HG03565 (cell line): ENCODE data around the gene SUN5.
"Not testable (repeated sequence)": the region's sequence is repeated elsewhere in the genome, so short reads cannot be mapped to it uniquely, and the experiment has no call there.

Experiments
- ATAC-seq: cut with Tn5 transposase; IDR thresholded peaks from one replicate; pipeline ENCODE4 v1.9.1; 2021; ENCODE audit warnings: mild to moderate bottlenecking, moderate library complexity; ENCODE audit not compliant: unreplicated experiment

Gene SUN5

DNA sequence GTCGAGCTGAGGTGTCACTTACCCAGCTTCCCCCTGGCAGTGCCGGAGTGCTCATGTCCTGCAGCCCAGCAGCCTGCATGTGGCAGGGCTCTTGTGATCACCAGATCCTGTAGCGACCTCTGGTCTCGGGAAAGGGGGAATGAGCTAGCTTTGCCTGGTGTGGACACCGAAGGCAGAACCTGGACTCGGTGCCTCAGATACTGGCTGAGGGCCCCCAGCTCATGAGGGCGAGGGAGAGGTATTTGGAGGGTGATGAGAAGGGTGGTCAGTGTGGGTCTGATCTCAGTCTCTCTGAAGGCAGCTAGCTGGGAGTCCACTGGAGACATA is 26.3 kb downstream of the SUN5 start:
- ATAC-seq, result no peak

DNA sequence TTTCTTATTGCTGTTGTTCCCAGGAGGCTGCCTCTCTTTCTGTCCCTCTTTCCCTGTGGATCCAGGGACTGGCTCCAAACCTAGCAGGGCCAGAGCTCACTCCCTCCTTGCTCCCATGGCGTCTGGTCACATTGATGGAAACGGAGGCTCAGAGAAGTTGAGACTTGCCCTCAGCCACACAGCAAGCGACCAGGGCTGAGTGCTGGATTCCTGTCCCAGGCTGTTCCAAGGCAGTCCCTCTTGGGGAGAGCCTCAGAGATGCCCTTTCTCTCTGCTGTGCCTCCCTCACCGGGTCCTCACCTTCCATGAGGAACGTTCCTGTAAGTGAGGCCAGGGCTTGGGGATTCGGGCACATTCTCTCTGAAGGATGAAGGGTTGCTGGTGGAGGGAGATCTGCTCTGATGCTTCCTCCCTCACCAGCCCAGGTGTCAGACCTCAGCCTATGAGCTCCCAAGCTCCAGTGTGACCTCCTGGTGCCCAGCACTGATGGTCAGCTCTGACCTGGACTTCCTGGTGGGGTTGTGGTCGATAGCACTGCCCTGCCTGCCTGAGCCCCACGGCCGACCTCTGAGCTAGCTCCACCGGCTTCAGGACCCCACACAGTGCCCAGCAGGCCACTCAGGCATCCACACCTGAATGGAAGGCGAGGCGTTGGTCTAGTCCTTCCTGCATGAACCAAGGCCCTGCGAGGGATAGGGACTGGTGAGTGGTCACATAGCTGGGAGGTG is 26.8 kb downstream of the SUN5 start:
- ATAC-seq, result no peak

DNA sequence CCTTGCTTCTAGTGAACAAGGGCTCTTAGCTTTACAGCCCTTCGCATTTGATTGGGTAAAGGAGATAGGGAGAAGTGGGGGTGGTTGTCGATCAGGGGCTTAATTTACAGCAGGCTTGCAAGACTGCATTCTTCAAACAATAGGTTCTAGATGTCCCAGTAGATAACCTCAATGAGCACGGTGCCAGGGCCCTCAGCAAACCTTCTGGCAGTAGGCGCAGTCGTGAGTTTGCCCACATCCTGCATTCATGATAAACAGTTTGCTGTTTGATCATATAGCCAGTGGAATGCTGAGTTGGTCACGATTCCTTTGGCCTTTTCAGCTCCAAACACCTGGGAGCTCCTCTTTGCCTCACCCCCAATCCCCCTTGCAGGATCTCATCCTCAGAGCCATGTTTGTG is 27.5 kb downstream of the SUN5 start:
- no peak for ATAC-seq

DNA sequence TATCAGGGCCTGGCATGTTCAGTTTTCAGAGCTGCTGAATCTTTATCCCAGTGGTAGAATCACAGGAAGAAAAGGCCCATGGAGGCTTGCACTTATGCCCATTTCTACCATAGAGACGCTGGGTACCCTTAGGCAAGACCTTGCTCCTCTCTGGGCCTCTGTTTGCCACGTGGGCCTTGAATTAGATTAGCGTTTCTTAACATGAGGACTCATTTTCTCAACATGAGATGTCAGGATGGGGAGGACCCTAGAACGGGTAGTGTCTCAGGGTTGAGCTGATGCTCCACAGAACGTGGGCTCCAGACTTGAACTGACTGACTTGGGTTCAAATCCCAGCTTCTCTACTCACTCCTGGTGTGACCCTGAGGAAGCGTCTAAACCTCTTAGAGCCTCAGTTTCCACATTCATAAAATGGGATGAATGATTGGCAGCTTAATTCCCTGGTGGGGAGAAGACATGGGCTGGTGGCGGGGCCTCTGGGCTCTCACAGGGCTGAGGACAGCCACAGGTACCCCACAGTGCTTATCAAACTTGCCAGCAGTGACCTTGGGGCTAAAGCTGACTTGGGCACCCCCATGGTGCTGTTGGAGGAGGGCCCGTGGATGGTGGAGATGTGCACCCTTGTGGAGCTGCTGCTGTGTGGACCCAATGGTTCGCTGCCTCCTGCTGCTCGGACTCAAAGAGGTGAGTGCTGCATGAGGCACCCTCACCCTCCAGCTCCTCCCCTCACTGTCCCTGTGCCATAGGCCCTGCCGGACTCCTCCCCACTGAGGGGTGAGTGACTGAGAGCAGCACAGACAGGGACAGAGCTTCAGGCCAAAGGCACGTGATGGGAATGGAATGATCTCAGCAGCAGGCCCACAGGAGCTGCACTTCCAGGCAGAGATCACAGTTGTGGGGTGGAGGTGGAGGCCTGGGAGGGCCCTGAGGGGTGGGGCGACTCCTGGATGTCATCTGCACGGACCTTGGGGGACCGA is 28.2 kb downstream of the SUN5 start:
- ATAC-seq, result no peak

DNA sequence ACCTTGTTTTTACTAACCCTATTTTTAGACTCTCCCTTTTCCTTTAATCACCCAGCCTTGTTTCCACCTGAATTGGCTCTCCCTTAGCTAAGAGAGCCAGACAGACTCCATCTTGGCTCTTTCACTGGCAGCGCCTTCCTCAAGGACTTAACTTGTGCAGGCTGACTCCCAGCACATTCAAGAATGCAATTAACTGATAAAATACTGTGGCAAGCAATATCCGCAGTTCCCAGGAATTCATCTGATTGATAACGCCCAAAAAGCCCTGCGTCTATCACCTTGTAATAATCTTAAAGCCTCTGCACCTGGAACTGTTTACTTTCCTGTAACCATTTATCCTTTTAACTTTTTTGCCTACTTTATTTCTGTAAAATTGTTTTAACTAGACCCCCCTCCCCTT is 29.1 kb downstream of the SUN5 start:
- not testable (repeated sequence) for ATAC-seq

DNA sequence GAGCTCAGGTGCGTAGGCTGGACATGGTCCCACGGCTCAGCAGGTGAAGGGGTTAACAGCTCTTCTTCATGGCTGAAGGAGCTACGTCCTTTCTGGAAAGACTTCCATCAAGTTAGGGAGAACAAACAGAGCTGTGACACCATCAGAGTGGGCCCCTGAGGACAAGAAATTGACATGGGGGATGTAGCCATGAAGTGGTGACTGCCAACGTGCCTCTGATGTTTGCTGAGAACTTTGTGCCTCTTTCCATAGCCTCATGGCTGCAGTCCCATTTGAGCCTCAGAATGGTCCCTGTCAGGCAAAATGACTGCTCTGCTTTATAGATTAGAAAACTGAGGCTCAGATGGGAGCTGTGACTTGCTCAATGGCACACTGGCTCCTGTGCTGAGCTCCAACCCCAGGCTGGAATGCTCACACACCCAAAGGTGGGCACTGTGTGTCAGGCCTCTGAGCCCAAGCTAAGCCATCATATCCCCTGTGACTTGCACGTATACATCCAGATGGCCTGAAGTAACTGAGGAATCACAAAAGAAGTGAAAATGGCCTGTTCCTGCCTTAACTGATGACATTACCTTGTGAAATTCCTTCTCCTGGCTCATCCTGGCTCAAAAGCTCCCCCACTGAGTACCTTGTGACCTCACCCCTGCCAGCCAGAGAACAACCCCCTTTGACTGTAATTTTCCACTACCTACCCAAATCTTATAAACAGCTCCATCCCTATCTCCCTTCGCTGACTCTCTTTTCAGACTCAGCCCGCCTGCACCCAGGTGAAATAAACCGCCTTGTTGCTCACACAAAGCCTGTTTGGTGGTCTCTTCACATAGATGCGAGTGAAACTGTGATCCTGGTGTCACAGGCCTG is 29.8 kb downstream of the SUN5 start:
- not testable (repeated sequence) for ATAC-seq

DNA sequence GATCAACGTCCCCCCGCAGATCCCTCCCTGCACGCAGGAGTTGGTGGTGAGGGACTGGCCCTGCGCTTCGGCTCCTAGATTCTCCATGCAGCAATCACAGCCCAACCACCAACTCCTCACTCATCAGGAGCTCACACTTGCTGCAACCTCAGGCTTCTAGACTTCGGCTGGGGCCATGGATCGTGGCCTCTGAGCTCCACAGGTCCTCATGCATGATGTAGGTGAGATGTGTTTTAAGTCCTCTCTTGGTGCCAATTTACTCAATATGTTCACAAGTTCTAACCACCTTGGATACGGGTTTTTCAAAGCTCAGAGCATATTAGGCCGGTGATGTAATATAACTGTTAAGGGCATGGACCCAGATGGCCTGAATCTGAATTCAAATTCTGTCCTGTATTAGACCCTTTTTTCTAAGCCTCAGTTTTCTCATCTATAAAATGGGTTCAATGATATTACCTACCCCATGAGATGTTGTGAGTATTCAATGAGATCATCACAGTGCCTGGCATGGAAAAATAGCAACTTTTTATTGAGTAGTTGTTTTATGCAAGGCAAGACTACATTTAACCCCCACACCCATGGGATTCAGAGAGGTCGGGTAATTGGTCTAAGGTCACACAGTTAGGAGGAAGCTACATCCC is 31.0 kb downstream of the SUN5 start:
- no peak for ATAC-seq

DNA sequence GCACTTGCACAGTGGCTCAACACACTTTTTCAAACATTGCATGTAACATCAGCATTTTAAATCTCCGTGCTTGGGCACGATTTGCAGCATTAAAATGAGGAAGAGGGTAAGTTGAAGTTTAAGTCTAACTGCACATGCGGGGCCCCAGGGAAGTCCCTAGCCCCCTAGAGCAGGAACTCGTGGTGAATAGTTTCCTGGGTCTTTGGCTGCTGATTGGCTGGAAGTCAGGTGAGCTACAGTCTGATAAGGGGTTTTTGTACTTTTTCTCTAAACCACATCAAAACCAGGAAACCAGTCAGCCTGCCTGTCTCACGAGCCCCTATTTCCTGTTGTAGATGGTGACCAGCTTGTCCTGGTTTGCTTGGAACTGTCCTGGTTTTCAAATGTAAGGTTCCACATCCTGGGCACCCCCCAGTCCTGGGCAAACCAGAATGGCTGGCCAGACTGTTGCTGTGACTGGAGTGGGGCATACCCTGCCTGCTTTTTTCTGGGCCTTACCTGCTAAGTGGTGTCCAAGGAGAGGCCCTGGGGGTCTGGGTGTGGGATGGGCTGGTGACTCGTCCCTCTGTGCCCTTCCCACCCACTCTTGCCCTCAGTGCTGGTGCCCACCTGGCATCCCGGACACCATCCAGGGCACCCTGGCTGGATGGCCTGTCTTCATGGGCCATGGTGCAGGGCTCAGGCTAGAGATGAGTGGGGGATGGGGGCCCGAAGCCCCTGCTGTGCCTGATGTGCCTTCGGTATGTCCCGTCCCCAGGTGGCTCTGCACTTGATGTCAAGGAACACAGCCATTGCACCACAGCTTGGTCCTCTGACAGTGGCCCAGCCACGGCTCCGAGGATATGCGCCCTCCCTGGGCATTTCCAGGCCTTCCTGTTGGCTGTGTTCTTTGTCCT is 31.8 kb downstream of the SUN5 start:
- peak; percentile 83 for ATAC-seq

DNA sequence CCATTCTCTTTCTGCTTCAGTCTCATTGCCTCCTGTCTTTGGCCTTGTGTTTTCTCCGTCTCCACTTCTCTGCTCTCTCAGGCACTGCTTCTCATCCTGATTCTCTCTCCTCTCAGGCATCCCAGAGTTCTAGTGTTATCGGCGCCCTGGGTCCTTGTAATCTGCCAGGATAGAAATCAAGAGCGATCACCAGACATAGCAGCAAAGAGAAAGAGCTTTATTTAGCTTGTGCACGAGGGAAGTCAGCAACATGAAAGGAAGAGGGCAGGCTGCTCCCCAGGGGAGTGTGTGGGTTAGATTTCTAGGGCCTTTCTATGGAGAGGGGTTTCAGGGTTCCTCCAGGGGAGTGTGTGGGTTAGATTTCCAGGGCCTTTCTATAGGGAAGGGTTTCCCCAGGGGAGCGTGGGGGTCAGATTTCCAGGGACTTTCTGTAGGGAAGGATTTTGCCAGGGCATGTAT is 32.5 kb downstream of the SUN5 start:
- ATAC-seq, result peak; percentile 11

DNA sequence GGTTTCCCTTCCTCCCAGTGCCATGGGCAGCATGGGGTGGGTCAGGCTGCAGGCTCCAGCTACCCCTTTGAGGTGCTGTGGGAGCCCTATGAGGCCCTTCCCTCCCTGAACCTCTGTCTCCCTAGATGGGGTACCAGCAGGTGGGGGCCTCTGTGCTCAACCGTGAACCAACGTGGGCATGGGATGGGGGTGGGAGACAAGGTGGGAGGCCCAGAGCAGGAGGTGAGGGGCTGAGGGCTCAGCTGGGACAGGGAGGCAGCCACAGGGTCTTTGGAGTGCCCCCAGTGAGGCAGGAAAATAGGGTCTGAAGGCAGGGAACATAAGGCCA is 33.3 kb downstream of the SUN5 start:
- no peak for ATAC-seq

DNA sequence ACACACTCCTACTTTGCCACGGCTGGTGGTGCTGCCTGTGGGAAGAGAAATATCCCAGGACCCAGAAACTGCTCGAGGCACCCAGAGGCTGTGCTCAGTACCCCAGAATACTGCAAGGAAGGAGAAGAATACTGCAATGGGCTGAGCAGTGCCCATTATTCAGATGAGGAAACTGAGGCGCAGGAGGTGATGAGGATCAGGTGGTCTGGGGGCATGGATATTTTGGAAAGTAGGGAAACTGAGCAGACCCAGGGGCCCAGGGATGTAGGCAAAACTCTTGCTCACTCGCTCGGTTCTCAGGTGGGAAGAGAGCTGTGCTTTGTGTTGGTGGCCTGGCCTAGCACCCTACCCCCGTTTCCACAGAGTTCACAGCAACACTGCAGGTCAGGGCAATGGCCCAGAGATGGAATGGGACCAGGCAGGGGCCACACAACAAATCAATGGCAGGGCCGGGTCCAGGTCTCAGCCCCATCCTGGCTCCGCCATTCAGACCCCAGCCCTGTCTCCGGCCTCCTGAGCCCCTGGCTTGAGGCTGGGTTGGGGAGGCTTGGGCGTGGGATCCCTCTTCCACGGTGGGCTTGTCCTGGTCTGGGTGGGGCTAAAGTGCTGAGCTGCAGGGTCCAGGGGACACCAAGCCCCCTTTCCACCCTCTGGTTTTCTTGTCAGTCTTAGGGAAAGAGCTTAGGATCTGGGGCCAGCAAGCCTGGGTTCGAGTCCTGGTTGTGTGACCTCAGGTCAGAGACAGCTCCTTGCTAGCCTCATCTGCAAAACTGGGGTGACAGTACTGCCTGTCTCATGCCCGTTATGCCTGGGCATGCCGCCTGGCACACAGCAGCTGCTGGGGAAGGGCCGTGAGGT is 33.9 kb downstream of the SUN5 start:
- ATAC-seq, result no peak

DNA sequence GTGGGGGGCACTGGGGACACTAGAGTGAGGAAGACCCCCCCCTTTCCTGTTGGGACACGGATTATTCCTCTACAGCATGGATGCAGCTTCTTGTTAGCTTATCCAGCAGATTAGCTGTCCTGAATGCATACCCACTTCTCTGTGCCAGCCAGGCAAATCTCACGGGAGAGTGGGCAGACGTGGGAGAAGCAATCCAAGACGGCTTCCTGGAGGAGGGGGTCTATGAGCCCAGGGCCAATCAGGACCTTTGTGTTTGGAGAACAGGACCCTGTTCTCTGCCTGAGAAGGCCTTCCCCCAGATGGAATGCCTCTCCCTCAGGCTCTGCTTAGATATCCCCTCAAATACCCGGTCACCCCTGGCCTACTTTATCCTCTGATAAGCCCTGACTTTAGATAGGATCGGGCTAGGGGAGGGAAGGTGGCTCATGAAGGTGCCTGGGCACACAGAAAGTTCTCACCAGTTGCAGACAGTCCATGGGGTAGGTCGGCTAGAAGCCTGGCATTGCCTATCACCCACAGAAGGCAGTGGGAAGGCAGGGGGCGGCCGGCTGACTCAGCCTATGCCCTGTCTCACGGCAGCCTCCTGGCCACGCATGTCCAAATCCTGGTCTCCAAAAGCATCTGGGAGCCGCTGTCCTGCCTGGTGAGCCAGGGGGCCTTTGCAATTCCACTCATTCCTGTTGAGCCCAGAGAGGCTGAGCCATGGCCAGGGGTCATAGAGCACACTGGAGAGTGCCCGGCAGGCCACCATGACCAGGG is 34.7 kb downstream of the SUN5 start:
- ATAC-seq, result no peak

DNA sequence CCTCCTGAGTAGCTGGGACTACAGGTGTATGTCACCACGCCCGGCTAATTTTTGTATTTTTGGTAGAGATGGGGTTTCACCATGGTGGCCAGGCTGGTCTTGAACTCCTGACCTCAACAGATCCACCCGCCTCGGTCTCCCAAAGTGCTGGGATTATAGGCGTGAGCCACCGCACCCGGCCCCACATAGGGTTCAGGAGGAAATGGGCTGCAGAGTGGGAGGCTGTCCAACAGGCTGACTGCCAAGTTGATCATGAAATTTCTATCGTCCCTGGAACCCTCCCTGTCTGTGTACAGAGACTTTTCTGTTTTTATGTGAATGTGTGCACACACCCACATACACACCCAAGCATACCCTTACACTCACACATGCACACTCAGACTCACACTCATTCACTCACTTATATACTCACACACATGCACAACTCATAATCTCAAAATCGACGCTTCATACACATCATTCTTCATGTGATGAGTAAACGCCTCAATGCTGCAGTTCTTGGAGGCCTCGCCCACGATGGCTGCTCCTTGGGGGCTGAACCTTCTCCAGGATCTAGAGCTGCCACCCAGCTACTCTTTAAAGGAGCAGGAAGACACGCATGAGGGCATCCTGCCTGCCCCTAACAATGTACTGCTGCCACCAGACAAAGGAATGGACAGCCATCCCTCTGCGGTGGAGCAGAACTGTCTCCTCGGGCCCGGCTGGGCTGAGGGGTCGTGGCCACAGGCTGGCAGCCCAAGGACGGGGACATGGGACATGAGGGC is 35.6 kb downstream of the SUN5 start:
- no peak for ATAC-seq

DNA sequence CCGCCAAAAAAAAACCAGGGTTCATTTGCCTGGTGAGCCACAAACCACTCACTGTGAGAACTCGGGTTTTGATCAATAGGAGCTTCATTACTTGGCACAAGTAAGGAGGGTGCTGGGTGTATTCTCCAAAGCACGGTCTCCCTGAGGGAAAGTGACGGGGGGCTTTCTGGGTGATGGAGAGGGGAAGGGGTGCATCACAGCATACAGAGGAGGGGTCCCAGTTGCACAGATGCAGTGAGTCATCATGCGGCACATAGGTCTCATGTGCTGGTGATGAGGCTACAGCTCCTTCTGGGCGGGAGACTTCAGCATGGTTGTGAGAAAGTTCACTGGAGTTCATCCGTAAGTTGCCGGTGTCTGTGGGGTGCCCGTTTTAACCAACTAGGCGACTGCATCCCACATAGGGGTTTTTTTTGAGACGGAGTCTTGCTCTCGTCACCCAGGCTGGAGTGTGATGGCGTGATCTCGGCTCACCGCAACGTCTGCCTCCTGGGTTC is 36.2 kb downstream of the SUN5 start:
- ATAC-seq, result no peak

DNA sequence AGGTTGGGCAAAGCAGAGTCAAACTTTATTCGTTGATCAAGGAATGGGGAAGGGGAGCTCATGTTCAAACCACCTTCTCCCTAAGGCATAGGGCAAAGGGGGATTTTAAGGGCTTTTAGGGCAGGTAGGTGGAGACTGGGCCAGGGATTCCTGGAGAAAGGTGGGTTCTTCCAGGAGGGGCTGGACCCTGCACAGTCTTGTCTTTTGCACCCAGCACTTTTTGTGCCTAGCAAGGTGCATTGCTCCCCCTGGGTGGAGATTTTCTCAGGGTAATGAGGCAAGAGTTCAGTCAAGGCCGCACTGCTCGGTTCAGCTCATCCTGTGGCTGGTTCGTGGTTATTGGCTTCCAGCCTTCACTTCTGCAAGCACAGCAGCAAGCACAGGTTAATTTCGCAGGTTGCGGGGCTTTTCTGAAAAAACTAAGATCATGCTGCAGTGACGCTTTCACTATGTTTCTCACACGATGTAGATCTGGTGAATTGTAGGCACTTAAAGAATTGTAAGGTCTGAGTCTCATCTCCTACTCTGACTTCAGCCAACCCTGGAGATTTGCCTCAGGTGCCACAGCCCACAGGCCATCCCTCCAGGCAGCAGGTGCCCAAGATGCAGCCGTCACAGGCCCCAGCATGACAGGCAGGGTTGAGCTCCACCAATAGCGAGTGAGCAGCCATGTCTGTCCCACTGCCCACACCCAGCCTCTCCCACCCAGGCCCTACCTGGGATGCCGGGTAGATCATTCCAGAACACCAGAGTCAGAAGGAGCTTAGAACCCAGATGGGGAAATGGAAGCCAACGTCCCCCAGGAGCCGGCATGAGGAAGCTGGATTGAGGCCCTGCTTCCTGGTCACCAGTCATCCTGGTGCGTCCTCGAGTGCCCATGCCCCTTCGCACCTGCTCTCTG is 37.1 kb downstream of the SUN5 start:
- ATAC-seq, result no peak

DNA sequence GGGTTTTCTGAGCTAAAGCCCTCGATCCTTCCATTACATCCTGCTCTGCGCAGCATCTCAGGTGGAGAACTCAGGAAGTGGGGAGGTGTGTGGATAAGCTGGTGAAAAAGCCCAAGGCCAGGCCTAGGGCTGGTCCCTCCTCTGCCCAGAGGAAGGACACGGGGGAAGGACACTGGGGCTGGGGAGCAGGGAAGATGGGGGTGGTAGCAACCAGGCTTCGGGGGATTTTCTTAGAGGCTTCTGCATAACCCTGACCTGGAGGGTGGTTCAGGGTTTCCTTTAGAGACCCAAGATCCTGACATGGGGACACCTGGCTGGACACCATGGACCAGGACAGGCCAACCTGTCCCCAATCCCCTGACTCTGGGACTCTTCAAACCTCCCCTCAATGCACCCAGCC is 37.9 kb downstream of the SUN5 start:
- no peak for ATAC-seq
